HUES64 (cell line): ENCODE results near the gene SLC43A3. TPM values are rescaled to one million over a fixed set of nuclear protein-coding genes. Genes with fewer than 3 reads are reported as not detected.

Source experiments
- H3K27ac ChIP-seq: 2 replicates; pipeline ENCODE4 v1.7.0; 2013; ENCODE audit warnings: low read depth, low read length, inconsistent platforms
- H3K27me3 ChIP-seq: 2 replicates; pipeline ENCODE4 v1.6.1; 2013; ENCODE audit warnings: mild to moderate bottlenecking, low read length; ENCODE audit not compliant: insufficient read depth
- H3K36me3 ChIP-seq: 2 replicates; pipeline ENCODE4 v1.6.1; 2013; ENCODE audit warnings: mild to moderate bottlenecking, low read length; ENCODE audit not compliant: insufficient read depth
- H3K4me1 ChIP-seq: 2 replicates; pipeline ENCODE4 v1.6.1; 2013; ENCODE audit warnings: mild to moderate bottlenecking, low read length, moderate library complexity; ENCODE audit not compliant: insufficient read depth
- H3K4me3 ChIP-seq: 2 replicates; pipeline ENCODE4 v1.5.1; 2013; ENCODE audit warnings: mild to moderate bottlenecking, low read length, moderate library complexity
- H3K9ac ChIP-seq: 2 replicates; pipeline ENCODE4 v1.6.1; 2013; ENCODE audit warnings: mild to moderate bottlenecking, low read depth, low read length
- H3K9me3 ChIP-seq: 2 replicates; pipeline ENCODE4 v1.6.1; 2013; ENCODE audit warnings: low read depth, low read length; ENCODE audit not compliant: insufficient read depth
- WGBS: fragments of 150-250, 120-280 bp; methylation state at CpG from one replicate; pipeline ENCODE4 v1.1.7; 2013; ENCODE audit warnings: missing lambda C conversion rate; 5-methylcytosine and 5-hydroxymethylcytosine counted together
- polyA plus RNA-seq, 2 experiments: library from polyadenylated mRNA; stranded (reverse); fragments of 50-300 nt; gene quantifications; one replicate each; pipeline ENCODE4 v1.2.3, GENCODE V29; 2013

The SLC43A3 gene
- polyA plus RNA-seq (2013, experiment 1 of 2), result 20.1 TPM
- polyA plus RNA-seq (2013, experiment 2 of 2), result 19.4 TPM

- Histone ChIP-seq H3K4me3 (peak within 1 kb of the TSS; percentile 57), H3K27me3 (peaks cover 21% of the 10 kb centered on the region), H3K27ac (no peak within 1 kb of the TSS), H3K4me1 (peaks cover 15% of the 10 kb centered on the region), H3K9me3 (no peaks in the 10 kb centered on the region), H3K9ac (peak within 1 kb of the TSS; percentile 75; the same call in 1 of the 2 replicates), H3K36me3 (peaks cover 13% of the 10 kb centered on the region; the same call in 1 of the 2 replicates)
- 10% methylated on average over 39 of the region's 39 CpGs for WGBS
Measured at GRCh38 chr11:57426929-57427726, at the start of gene SLC43A3. TSS of gene SLC43A3 (minus strand) at chr11:57427121. CDS start at chr11:57426172, 949 bp downstream.

- H3K4me3 ChIP-seq, result peak overlapping the region; percentile 49
- WGBS, result 4% methylated on average over 80 of the region's 80 CpGs
Measured at GRCh38 chr11:57476047-57476756, 49.3 kb upstream of the SLC43A3 start.

GRCh38 chr11:57475671-57476046, 48.7 kb upstream of the SLC43A3 start:
- peaks cover 11% of the 10 kb centered on the region; the same call in 1 of the 2 replicates for H3K4me1 ChIP-seq
- H3K9me3 ChIP-seq, result no peaks in the 10 kb centered on the region
- peak overlapping the region; percentile 49 for H3K4me3 ChIP-seq
- H3K36me3 ChIP-seq, result no peaks in the 10 kb centered on the region
- peaks cover 47% of the 10 kb centered on the region for H3K27me3 ChIP-seq
- no peak overlapping the region for H3K9ac ChIP-seq
- 74% methylated on average over 5 of the region's 5 CpGs for WGBS
- H3K27ac ChIP-seq, result no peak overlapping the region

More at GRCh38 chr11:57476047-57476756, 49.3 kb upstream of the SLC43A3 start:
- Histone ChIP-seq H3K9me3 (no peaks in the 10 kb centered on the region), H3K4me1 (peaks cover 11% of the 10 kb centered on the region; the same call in 1 of the 2 replicates), H3K27ac (no peak overlapping the region), H3K36me3 (no peaks in the 10 kb centered on the region), H3K27me3 (peaks cover 52% of the 10 kb centered on the region), H3K9ac (peak overlapping the region; percentile 43)

- H3K27me3 ChIP-seq, result peaks cover 44% of the 10 kb centered on the region
- no peaks in the 10 kb centered on the region for H3K9me3 ChIP-seq
- no peak overlapping the region for H3K9ac ChIP-seq
- H3K4me3 ChIP-seq, result no peak overlapping the region
- H3K36me3 ChIP-seq, result no peaks in the 10 kb centered on the region
- peaks cover 11% of the 10 kb centered on the region; the same call in 1 of the 2 replicates for H3K4me1 ChIP-seq
- 70% methylated on average over 1 of the region's 1 CpG for WGBS
- no peak overlapping the region for H3K27ac ChIP-seq
Measured at GRCh38 chr11:57475191-57475590, 48.3 kb upstream of the SLC43A3 start.

GRCh38 chr11:57474803-57475115, 47.8 kb upstream of the SLC43A3 start:
- Histone ChIP-seq H3K36me3 (peaks cover 2% of the 10 kb centered on the region; the same call in 1 of the 2 replicates), H3K4me3 (no peak overlapping the region), H3K4me1 (peaks cover 11% of the 10 kb centered on the region; the same call in 1 of the 2 replicates), H3K9me3 (no peaks in the 10 kb centered on the region), H3K9ac (no peak overlapping the region), H3K27ac (no peak overlapping the region), H3K27me3 (peaks cover 44% of the 10 kb centered on the region)
- WGBS, result 84% methylated on average over 5 of the region's 5 CpGs

- Histone ChIP-seq H3K36me3 (peaks cover 7% of the 10 kb centered on the region), H3K9ac (no peak overlapping the region), H3K9me3 (no peaks in the 10 kb centered on the region), H3K27ac (no peak overlapping the region), H3K4me3 (no peak overlapping the region), H3K27me3 (peaks cover 44% of the 10 kb centered on the region), H3K4me1 (peaks cover 11% of the 10 kb centered on the region; the same call in 1 of the 2 replicates)
- 46% methylated on average over 9 of the region's 9 CpGs for WGBS
Measured at GRCh38 chr11:57474017-57474802, 47.3 kb upstream of the SLC43A3 start.

GRCh38 chr11:57473285-57473841, 46.4 kb upstream of the SLC43A3 start:
- Histone ChIP-seq H3K9ac (no peak overlapping the region), H3K4me3 (no peak overlapping the region), H3K36me3 (peaks cover 11% of the 10 kb centered on the region), H3K4me1 (peaks cover 14% of the 10 kb centered on the region; the same call in 1 of the 2 replicates), H3K27me3 (peaks cover 42% of the 10 kb centered on the region), H3K9me3 (no peaks in the 10 kb centered on the region), H3K27ac (no peak overlapping the region)
- 26% methylated on average over 6 of the region's 6 CpGs for WGBS

- Histone ChIP-seq H3K27ac (no peak overlapping the region), H3K9ac (no peak overlapping the region), H3K36me3 (peaks cover 11% of the 10 kb centered on the region), H3K4me1 (peaks cover 12% of the 10 kb centered on the region; the same call in 1 of the 2 replicates), H3K9me3 (no peaks in the 10 kb centered on the region), H3K4me3 (no peak overlapping the region), H3K27me3 (peaks cover 24% of the 10 kb centered on the region)
- 95% methylated on average over 3 of the region's 3 CpGs for WGBS
Measured at GRCh38 chr11:57471496-57471895, 44.6 kb upstream of the SLC43A3 start.

GRCh38 chr11:57469268-57469667, 42.3 kb upstream of the SLC43A3 start:
- Histone ChIP-seq H3K9ac (no peak overlapping the region), H3K4me1 (peaks cover 13% of the 10 kb centered on the region; the same call in 1 of the 2 replicates), H3K9me3 (no peaks in the 10 kb centered on the region), H3K4me3 (no peak overlapping the region), H3K27ac (no peak overlapping the region), H3K27me3 (peaks cover 4% of the 10 kb centered on the region; the same call in 1 of the 2 replicates), H3K36me3 (peaks cover 11% of the 10 kb centered on the region)
- WGBS, result 91% methylated on average over 4 of the region's 5 CpGs

GRCh38 chr11:57468276-57468675, 41.4 kb upstream of the SLC43A3 start:
- peaks cover 19% of the 10 kb centered on the region for H3K4me1 ChIP-seq
- H3K9ac ChIP-seq, result no peak overlapping the region
- H3K36me3 ChIP-seq, result peaks cover 11% of the 10 kb centered on the region
- WGBS, result 81% methylated on average over 4 of the region's 4 CpGs
- peaks cover 9% of the 10 kb centered on the region for H3K27me3 ChIP-seq
- H3K9me3 ChIP-seq, result no peaks in the 10 kb centered on the region
- H3K27ac ChIP-seq, result no peak overlapping the region
- no peak overlapping the region for H3K4me3 ChIP-seq
